Measurements from ENCODE around the gene LY6G6F. TPM values are rescaled to one million over a fixed set of nuclear protein-coding genes. Genes with fewer than 3 reads are reported as not detected.

LY6G6F gene
- total and polyA plus RNA-seq, 2 donors (not counting 1 experiment from before 2014, with no cell fraction given): not detected

Small RNAs within 50 kb of the gene (small RNA-seq; reads per million reads assigned to genes)
- gene LY6G6D (ENCODE audit: insufficient read length, low read depth, low replicate concordance): not detected
- not detected for gene MIR4646 (ENCODE audit: insufficient read length, low read depth, low replicate concordance)
- not detected for gene RF00019 (ENCODE audit: insufficient read length, low read depth, low replicate concordance)
- not detected for gene RNU6-850P (ENCODE audit: insufficient read length, low read depth, low replicate concordance)

Other genes with a start within 250 kb of the LY6G6F start
Only the 30 nearest of the 39 such genes appear.
- 17.8 and 18.4 TPM in 2 replicates for gene NFKBIL1, start 159.3 kb upstream of the LY6G6F start, total RNA-seq
- gene NFKBIL1, start 159.3 kb upstream of the LY6G6F start, polyA plus RNA-seq: 6.4 and 10.3 TPM in 2 replicates
- 5.6 and 8.8 TPM in 2 replicates for gene LTA, start 134.6 kb upstream of the LY6G6F start, total RNA-seq
- gene LTA, start 134.6 kb upstream of the LY6G6F start, polyA plus RNA-seq: 8.4 and 8.6 TPM in 2 replicates
- 22.2 and 22.6 TPM in 2 replicates for gene TNF, start 131.3 kb upstream of the LY6G6F start, total RNA-seq
- 15.6 and 21.9 TPM in 2 replicates for gene TNF, start 131.3 kb upstream of the LY6G6F start, polyA plus RNA-seq
- 473 and 488 TPM in 2 replicates for gene LTB, start 124.4 kb upstream of the LY6G6F start, total RNA-seq
- gene LTB, start 124.4 kb upstream of the LY6G6F start, polyA plus RNA-seq: 832 and 938 TPM in 2 replicates
- gene LST1, start 120.6 kb upstream of the LY6G6F start, total RNA-seq: 7.4 and 9.5 TPM in 2 replicates
- gene LST1, start 120.6 kb upstream of the LY6G6F start, polyA plus RNA-seq: 29.4 and 30.5 TPM in 2 replicates
- 24.7 and 28.5 TPM in 2 replicates for gene NCR3, start 113.9 kb upstream of the LY6G6F start, total RNA-seq
- gene NCR3, start 113.9 kb upstream of the LY6G6F start, polyA plus RNA-seq: 52.2 and 52.5 TPM in 2 replicates
- 1.3 and 1.5 TPM in 2 replicates for gene AIF1, start 91.6 kb upstream of the LY6G6F start, total RNA-seq
- gene AIF1, start 91.6 kb upstream of the LY6G6F start, polyA plus RNA-seq: 4.7 and 7.5 TPM in 2 replicates
- gene PRRC2A, start 86.2 kb upstream of the LY6G6F start, total RNA-seq: 265 and 278 TPM in 2 replicates
- 152 and 153 TPM in 2 replicates for gene PRRC2A, start 86.2 kb upstream of the LY6G6F start, polyA plus RNA-seq
- 345 and 348 TPM in 2 replicates for gene BAG6, start 54.2 kb upstream of the LY6G6F start, total RNA-seq
- 252 and 276 TPM in 2 replicates for gene BAG6, start 54.2 kb upstream of the LY6G6F start, polyA plus RNA-seq
- 2.6 and 3.6 TPM in 2 replicates for gene APOM, start 51.0 kb upstream of the LY6G6F start, total RNA-seq
- gene APOM, start 51.0 kb upstream of the LY6G6F start, polyA plus RNA-seq: 11.6 and 11.9 TPM in 2 replicates
- gene C6orf47, start 46.1 kb upstream of the LY6G6F start, total RNA-seq: 34.0 and 35.1 TPM in 2 replicates
- gene C6orf47, start 46.1 kb upstream of the LY6G6F start, polyA plus RNA-seq: 5.8 and 7.6 TPM in 2 replicates
- gene GPANK1, start 41.9 kb upstream of the LY6G6F start, total RNA-seq: 24.2 and 24.3 TPM in 2 replicates
- 18.3 and 22.6 TPM in 2 replicates for gene GPANK1, start 41.9 kb upstream of the LY6G6F start, polyA plus RNA-seq
- 141 and 146 TPM in 2 replicates for gene CSNK2B, start 40.8 kb upstream of the LY6G6F start, total RNA-seq
- gene CSNK2B, start 40.8 kb upstream of the LY6G6F start, polyA plus RNA-seq: 124 and 142 TPM in 2 replicates
- gene LY6G5B, start 36.9 kb upstream of the LY6G6F start, total RNA-seq: 42.3 and 44.2 TPM in 2 replicates
- 25.2 and 28.4 TPM in 2 replicates for gene LY6G5B, start 36.9 kb upstream of the LY6G6F start, polyA plus RNA-seq
- 0.76 and 2.1 TPM in 2 replicates for gene LY6G5C, start 25.8 kb upstream of the LY6G6F start, total RNA-seq
- 0.40 and 3.4 TPM in 2 replicates for gene LY6G5C, start 25.8 kb upstream of the LY6G6F start, polyA plus RNA-seq
- 78.3 and 90.3 TPM in 2 replicates for gene ABHD16A, start 3.5 kb upstream of the LY6G6F start, total RNA-seq
- gene ABHD16A, start 3.5 kb upstream of the LY6G6F start, polyA plus RNA-seq: 97.5 and 97.6 TPM in 2 replicates
- gene LY6G6D, start 8.5 kb downstream of the LY6G6F start, total RNA-seq: not detected in 2 replicates
- gene LY6G6D, start 8.5 kb downstream of the LY6G6F start, polyA plus RNA-seq: not detected in 2 replicates
- gene LY6G6C, start 14.9 kb downstream of the LY6G6F start, total RNA-seq: not detected in 2 replicates
- 0.13 and 0.30 TPM in 2 replicates for gene LY6G6C, start 14.9 kb downstream of the LY6G6F start, polyA plus RNA-seq
- gene MPIG6B, start 16.5 kb downstream of the LY6G6F start, total RNA-seq: 0.24 and 0.54 TPM in 2 replicates
- 1.6 and 4.8 TPM in 2 replicates for gene MPIG6B, start 16.5 kb downstream of the LY6G6F start, polyA plus RNA-seq
- gene DDAH2, start 22.4 kb downstream of the LY6G6F start, total RNA-seq: 51.1 and 59.2 TPM in 2 replicates
- gene DDAH2, start 22.4 kb downstream of the LY6G6F start, polyA plus RNA-seq: 64.7 and 87.2 TPM in 2 replicates
- 216 and 221 TPM in 2 replicates for gene CLIC1, start 29.7 kb downstream of the LY6G6F start, total RNA-seq
- 178 and 290 TPM in 2 replicates for gene CLIC1, start 29.7 kb downstream of the LY6G6F start, polyA plus RNA-seq
- 49.9 and 50.1 TPM in 2 replicates for gene MSH5, start 33.1 kb downstream of the LY6G6F start, total RNA-seq
- gene MSH5, start 33.1 kb downstream of the LY6G6F start, polyA plus RNA-seq: 51.6 and 64.7 TPM in 2 replicates
- 11.1 and 12.9 TPM in 2 replicates for gene SAPCD1, start 55.8 kb downstream of the LY6G6F start, total RNA-seq
- 12.9 and 21.5 TPM in 2 replicates for gene SAPCD1, start 55.8 kb downstream of the LY6G6F start, polyA plus RNA-seq
- gene VWA7, start 70.5 kb downstream of the LY6G6F start, total RNA-seq: 5.2 and 5.6 TPM in 2 replicates
- gene VWA7, start 70.5 kb downstream of the LY6G6F start, polyA plus RNA-seq: 3.2 and 6.0 TPM in 2 replicates
- 47.4 and 52.3 TPM in 2 replicates for gene VARS1, start 88.9 kb downstream of the LY6G6F start, total RNA-seq
- 54.8 and 66.8 TPM in 2 replicates for gene VARS1, start 88.9 kb downstream of the LY6G6F start, polyA plus RNA-seq
- gene LSM2, start 100.1 kb downstream of the LY6G6F start, total RNA-seq: 45.3 and 52.4 TPM in 2 replicates
- 37.7 and 57.4 TPM in 2 replicates for gene LSM2, start 100.1 kb downstream of the LY6G6F start, polyA plus RNA-seq
- gene HSPA1L, start 108.4 kb downstream of the LY6G6F start, total RNA-seq: 2.0 and 2.4 TPM in 2 replicates
- 0.49 and 0.81 TPM in 2 replicates for gene HSPA1L, start 108.4 kb downstream of the LY6G6F start, polyA plus RNA-seq
- gene HSPA1A, start 108.7 kb downstream of the LY6G6F start, total RNA-seq: 58.8 and 61.2 TPM in 2 replicates
- 63.3 and 129 TPM in 2 replicates for gene HSPA1A, start 108.7 kb downstream of the LY6G6F start, polyA plus RNA-seq
- 79.2 and 89.9 TPM in 2 replicates for gene HSPA1B, start 120.9 kb downstream of the LY6G6F start, total RNA-seq
- 86.8 and 145 TPM in 2 replicates for gene HSPA1B, start 120.9 kb downstream of the LY6G6F start, polyA plus RNA-seq
- gene NEU1, start 156.0 kb downstream of the LY6G6F start, total RNA-seq: 25.3 and 26.0 TPM in 2 replicates
- gene NEU1, start 156.0 kb downstream of the LY6G6F start, polyA plus RNA-seq: 35.1 and 47.2 TPM in 2 replicates